ENCODE measurements around the gene P2RX1. TPM values are rescaled to one million over a fixed set of nuclear protein-coding genes. Genes with fewer than 3 reads are reported as not detected.

The P2RX1 gene
- total and polyA plus RNA-seq, 8 donors: 17.7 to 41.8 (median 24.9) TPM

DNA sequence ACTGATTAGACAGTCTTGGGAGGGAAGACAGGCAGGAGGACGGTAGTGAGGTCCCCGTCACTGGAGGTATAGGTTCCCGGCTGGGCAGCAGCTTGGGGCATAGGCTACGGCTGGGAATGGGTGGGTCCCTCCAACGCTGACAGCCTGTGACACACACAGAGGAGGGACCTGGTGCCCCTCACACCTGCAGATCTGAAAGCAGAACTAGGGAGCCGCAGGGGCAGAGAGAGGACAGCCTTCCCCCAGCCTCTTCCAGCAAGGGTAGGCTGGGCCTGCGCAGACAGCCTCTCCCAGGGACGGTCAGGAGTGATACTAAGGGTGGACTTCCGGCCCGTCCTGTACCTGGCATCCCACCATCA is 2.0 kb downstream of the P2RX1 start:
- TF ChIP-seq, protein P1, sequence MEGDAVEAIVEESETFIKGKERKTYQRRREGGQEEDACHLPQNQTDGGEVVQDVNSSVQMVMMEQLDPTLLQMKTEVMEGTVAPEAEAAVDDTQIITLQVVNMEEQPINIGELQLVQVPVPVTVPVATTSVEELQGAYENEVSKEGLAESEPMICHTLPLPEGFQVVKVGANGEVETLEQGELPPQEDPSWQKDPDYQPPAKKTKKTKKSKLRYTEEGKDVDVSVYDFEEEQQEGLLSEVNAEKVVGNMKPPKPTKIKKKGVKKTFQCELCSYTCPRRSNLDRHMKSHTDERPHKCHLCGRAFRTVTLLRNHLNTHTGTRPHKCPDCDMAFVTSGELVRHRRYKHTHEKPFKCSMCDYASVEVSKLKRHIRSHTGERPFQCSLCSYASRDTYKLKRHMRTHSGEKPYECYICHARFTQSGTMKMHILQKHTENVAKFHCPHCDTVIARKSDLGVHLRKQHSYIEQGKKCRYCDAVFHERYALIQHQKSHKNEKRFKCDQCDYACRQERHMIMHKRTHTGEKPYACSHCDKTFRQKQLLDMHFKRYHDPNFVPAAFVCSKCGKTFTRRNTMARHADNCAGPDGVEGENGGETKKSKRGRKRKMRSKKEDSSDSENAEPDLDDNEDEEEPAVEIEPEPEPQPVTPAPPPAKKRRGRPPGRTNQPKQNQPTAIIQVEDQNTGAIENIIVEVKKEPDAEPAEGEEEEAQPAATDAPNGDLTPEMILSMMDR (IDR thresholded peaks at IDR 0.05): no peak
- ATAC-seq: peak in 2 of 4 donors; percentile 3 to 6
- peaks cover 0 to 3% (median 0%) of the 10 kb centered on the region in 3 donors for H3K4me1 ChIP-seq
- H3K27me3 ChIP-seq: no peaks in the 10 kb centered on the region
- no peaks in the 10 kb centered on the region for H3K9me3 ChIP-seq
- no peak for DNase-seq
- intact Hi-C loops (cut with DNase I): loop anchor here in 1 of 3 donors (10.0 kb wide), 1 partner anchor 161 kb away; no protein-coding TSS in a partner anchor
- no peaks in the 10 kb centered on the region for H3K36me3 ChIP-seq
- 84 to 87% methylated on average over 10 of the region's 10 CpGs for WGBS, 2 donors
- no peak overlapping the region for H3K4me3 ChIP-seq
- FAIRE-seq: no peak
- H3K27ac ChIP-seq: no peak overlapping the region

DNA sequence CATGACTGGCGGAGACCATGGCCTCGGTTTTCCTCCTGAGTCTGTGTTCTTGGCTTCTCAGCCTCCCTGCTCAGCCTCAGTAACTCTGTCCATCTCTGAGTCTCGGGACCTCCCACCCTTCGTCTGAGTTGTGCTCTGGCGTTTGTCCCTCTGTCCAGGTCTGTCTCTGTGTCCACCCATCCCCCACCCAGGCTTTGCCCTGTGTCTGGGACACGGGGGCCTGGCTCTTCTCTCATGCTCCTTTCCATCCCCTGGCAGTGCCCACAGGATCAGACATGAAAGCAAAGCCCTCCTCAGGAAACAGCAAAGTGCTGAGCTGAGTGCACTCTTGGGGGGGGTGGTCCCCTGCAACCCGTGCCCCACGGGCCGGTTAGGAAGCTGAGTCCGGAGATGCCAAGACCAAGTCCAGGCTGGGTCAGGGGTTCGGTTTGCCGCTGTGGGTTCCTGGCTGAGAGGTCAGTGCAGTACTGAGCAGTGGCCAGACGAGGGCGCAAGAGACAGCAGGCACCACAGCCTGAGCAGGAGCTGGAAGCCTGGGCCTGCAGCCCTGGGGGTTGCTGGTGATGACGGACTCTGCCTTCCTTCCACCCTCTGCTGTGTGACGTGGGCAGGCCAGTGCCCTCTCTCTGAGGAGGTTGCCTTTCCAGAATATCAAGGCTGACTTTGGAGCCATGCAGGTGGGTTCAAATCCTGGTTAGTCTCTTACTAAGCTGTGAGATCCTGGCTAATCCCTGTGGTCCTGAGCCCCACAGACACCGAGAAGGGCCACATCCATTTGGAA is 2.5 kb downstream of the P2RX1 start:
- WGBS, 2 donors: 21 to 27% methylated on average over 17 of the region's 17 CpGs
- TF ChIP-seq, protein P1 (IDR thresholded peaks at IDR 0.05): peak; percentile 92 to 98 (median 94)
- no peak overlapping the region for H3K4me3 ChIP-seq
- no peak for FAIRE-seq
- intact Hi-C loops (cut with DNase I): loop anchor here in 1 of 3 donors (10.0 kb wide), 1 partner anchor 161 kb away; no protein-coding TSS in a partner anchor
- H3K36me3 ChIP-seq: no peaks in the 10 kb centered on the region
- no peaks in the 10 kb centered on the region for H3K9me3 ChIP-seq
- DNase-seq: peak; percentile 61 to 94 (median 82)
- H3K27me3 ChIP-seq: no peaks in the 10 kb centered on the region
- peaks cover 0 to 3% (median 0%) of the 10 kb centered on the region in 3 donors for H3K4me1 ChIP-seq
- ATAC-seq: peak; percentile 85 to 92 (median 91)
- H3K27ac ChIP-seq: no peak overlapping the region

DNA sequence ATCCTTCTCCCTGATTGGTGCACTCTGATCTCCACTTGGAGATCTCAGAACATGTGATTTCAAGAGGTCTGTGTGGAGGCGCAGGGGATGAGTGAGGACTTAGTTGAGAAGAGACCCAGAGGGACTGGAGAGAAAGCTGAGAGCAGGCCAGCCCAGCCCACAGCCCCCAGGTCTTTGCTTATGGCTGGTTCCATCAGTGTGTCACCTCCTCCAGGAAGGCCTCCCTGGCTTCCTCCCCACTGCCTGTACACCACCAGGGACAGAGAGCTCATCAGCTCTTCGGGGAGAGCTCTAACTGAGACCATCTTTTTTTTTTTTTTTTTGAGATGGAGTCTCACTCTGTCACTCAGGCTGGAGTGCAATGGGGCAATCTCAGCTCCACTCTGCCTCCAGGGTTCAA is 3.4 kb downstream of the P2RX1 start:
- Histone ChIP-seq H3K27me3 (no peaks in the 10 kb centered on the region), H3K27ac (no peak overlapping the region), H3K4me1 (peaks cover 0 to 3% (median 0%) of the 10 kb centered on the region in 3 donors), H3K4me3 (no peak overlapping the region), H3K36me3 (no peaks in the 10 kb centered on the region), H3K9me3 (no peaks in the 10 kb centered on the region)
- intact Hi-C loops (cut with DNase I): loop anchor here in 1 of 3 donors (10.0 kb wide), 1 partner anchor 162 kb away; no protein-coding TSS in a partner anchor
- no peak for DNase-seq
- TF ChIP-seq, protein P1 (IDR thresholded peaks at IDR 0.05): no peak
- FAIRE-seq: no peak
- ATAC-seq: no peak
- 94 to 99% methylated on average over 2 of the region's 2 CpGs for WGBS, 2 donors

DNA sequence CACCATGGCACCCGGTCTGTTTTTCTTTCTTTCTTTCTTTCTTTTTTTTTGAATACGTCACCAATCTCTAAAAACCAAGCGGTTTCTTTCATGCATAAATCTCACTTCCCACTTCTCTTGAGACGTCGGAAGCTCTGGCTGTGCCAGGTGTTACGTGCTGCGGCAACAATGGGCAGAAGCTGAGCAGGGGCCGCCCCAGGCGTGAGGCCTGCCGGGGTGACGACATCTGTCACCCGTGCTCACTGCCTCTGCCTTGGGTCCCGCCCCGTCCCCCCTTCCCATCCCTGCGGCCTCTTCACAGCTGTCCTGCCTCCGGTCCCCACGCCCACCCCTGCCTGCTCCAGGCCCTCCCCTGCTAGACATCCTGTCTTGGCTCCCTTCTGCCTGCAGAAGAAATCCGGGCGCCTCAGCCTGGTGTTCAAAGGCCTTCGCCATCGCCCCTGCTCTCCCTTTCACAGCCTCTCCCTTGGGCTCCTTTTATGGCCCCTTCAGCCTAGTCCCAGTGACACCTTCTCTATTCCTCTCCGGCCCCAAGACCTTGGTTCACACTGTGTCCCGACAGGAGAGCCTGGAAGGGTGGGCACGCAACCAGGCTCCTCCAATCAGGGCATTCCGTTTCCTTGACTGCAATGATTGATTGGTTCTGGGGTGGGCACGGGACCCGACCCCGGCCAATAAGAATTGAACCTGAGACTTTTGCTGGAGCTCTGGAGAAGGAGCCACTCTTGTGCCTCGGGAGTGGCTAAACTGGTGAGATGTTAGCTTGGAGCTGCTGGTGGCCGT is 4.8 kb downstream of the P2RX1 start:
- intact Hi-C loops (cut with DNase I): loop anchor here in 1 of 3 donors (10.0 kb wide), 1 partner anchor 163 kb away; no protein-coding TSS in a partner anchor
- FAIRE-seq (no peak), DNase-seq (peak in 1 of 6 donors; percentile 51), ATAC-seq (peak in 2 of 4 donors; percentile 8 to 23)
- H3K27ac ChIP-seq: no peak overlapping the region
- no peak overlapping the region for H3K4me3 ChIP-seq
- H3K36me3 ChIP-seq: no peaks in the 10 kb centered on the region
- no peaks in the 10 kb centered on the region for H3K4me1 ChIP-seq
- H3K27me3 ChIP-seq: no peaks in the 10 kb centered on the region
- TF ChIP-seq, protein P1 (IDR thresholded peaks at IDR 0.05): no peak
- H3K9me3 ChIP-seq: no peaks in the 10 kb centered on the region
- 83 to 86% methylated on average over 30 of the region's 30 CpGs for WGBS, 2 donors
